Measurements from ENCODE around the gene NBEAL1.
A peak's percentile ranks its signal among the peaks of the same experiment; 100 is the strongest.
"Not testable (repeated sequence)": the region's sequence is repeated elsewhere in the genome, so short reads cannot be mapped to it uniquely, and the experiment has no call there.

The NBEAL1 gene

GRCh38 chr2:203061346-203061745, 46.7 kb downstream of the NBEAL1 start:
- peaks cover 31 to 54% (median 43%) of the 10 kb centered on the region in 5 donors for H3K36me3 ChIP-seq (ENCODE audit: control insufficient read depth in 5 of 5, insufficient read depth in 5 of 5, low read length in 5 of 5)
- H3K27me3 ChIP-seq (ENCODE audit: control insufficient read depth in 5 of 5, insufficient read depth in 4 of 5, low read length in 5 of 5): no peaks in the 10 kb centered on the region
- no peak overlapping the region for H3K27ac ChIP-seq (ENCODE audit: low read depth, low read length)

GRCh38 chr2:203062126-203062525, 47.5 kb downstream of the NBEAL1 start:
- Histone ChIP-seq H3K9me3 (ENCODE audit: control insufficient read depth in 5 of 5, low read length in 5 of 5) (no peaks in the 10 kb centered on the region), H3K36me3 (ENCODE audit: control insufficient read depth in 5 of 5, insufficient read depth in 5 of 5, low read length in 5 of 5) (peaks cover 31 to 52% (median 43%) of the 10 kb centered on the region in 5 donors), H3K4me1 (ENCODE audit: control insufficient read depth in 5 of 5, insufficient read depth in 5 of 5, low read length in 5 of 5) (no peaks in the 10 kb centered on the region), H3K9ac (ENCODE audit: low read length in 5 of 5) (no peak overlapping the region), H3K27ac (ENCODE audit: low read depth, low read length) (no peak overlapping the region), H3K4me3 (ENCODE audit: low read depth in 1 of 5, low read length in 5 of 5) (no peak overlapping the region), H3K27me3 (ENCODE audit: control insufficient read depth in 5 of 5, insufficient read depth in 4 of 5, low read length in 5 of 5) (no peaks in the 10 kb centered on the region)

More at GRCh38 chr2:203061346-203061745, 46.7 kb downstream of the NBEAL1 start:
- H3K4me3 ChIP-seq (ENCODE audit: low read depth in 1 of 5, low read length in 5 of 5): no peak overlapping the region
- H3K4me1 ChIP-seq (ENCODE audit: control insufficient read depth in 5 of 5, insufficient read depth in 5 of 5, low read length in 5 of 5): no peaks in the 10 kb centered on the region
- no peaks in the 10 kb centered on the region for H3K9me3 ChIP-seq (ENCODE audit: control insufficient read depth in 5 of 5, low read length in 5 of 5)
- H3K9ac ChIP-seq (ENCODE audit: low read length in 5 of 5): no peak overlapping the region

- H3K27ac ChIP-seq (ENCODE audit: low read depth, low read length); H3K4me1 ChIP-seq (ENCODE audit: control insufficient read depth in 5 of 5, insufficient read depth in 5 of 5, low read length in 5 of 5); H3K9me3 ChIP-seq (ENCODE audit: control insufficient read depth in 5 of 5, low read length in 5 of 5); H3K27me3 ChIP-seq (ENCODE audit: control insufficient read depth in 5 of 5, insufficient read depth in 4 of 5, low read length in 5 of 5); H3K4me3 ChIP-seq (ENCODE audit: low read depth in 1 of 5, low read length in 5 of 5); H3K9ac ChIP-seq (ENCODE audit: low read length in 5 of 5): not testable (repeated sequence)
- H3K36me3 ChIP-seq (ENCODE audit: control insufficient read depth in 5 of 5, insufficient read depth in 5 of 5, low read length in 5 of 5): peaks cover 28 to 46% (median 35%) of the 10 kb centered on the region in 5 donors
Measured at GRCh38 chr2:203066519-203067091, 51.9 kb downstream of the NBEAL1 start.

GRCh38 chr2:203070701-203071100, 56.0 kb downstream of the NBEAL1 start:
- H3K9ac ChIP-seq (ENCODE audit: low read length in 5 of 5): no peak overlapping the region
- H3K27ac ChIP-seq (ENCODE audit: low read depth, low read length): no peak overlapping the region
- no peaks in the 10 kb centered on the region for H3K27me3 ChIP-seq (ENCODE audit: control insufficient read depth in 5 of 5, insufficient read depth in 4 of 5, low read length in 5 of 5)
- H3K4me3 ChIP-seq (ENCODE audit: low read depth in 1 of 5, low read length in 5 of 5): no peak overlapping the region
- peaks cover 0 to 6% (median 5%) of the 10 kb centered on the region in 5 donors for H3K9me3 ChIP-seq (ENCODE audit: control insufficient read depth in 5 of 5, low read length in 5 of 5)
- no peaks in the 10 kb centered on the region for H3K4me1 ChIP-seq (ENCODE audit: control insufficient read depth in 5 of 5, insufficient read depth in 5 of 5, low read length in 5 of 5)
- H3K36me3 ChIP-seq (ENCODE audit: control insufficient read depth in 5 of 5, insufficient read depth in 5 of 5, low read length in 5 of 5): peaks cover 27 to 40% (median 34%) of the 10 kb centered on the region in 5 donors

- Histone ChIP-seq H3K27me3 (ENCODE audit: control insufficient read depth in 5 of 5, insufficient read depth in 4 of 5, low read length in 5 of 5) (no peaks in the 10 kb centered on the region), H3K36me3 (ENCODE audit: control insufficient read depth in 5 of 5, insufficient read depth in 5 of 5, low read length in 5 of 5) (peaks cover 27 to 40% (median 34%) of the 10 kb centered on the region in 5 donors), H3K9ac (ENCODE audit: low read length in 5 of 5) (no peak overlapping the region), H3K4me3 (ENCODE audit: low read depth in 1 of 5, low read length in 5 of 5) (no peak overlapping the region), H3K27ac (ENCODE audit: low read depth, low read length) (no peak overlapping the region), H3K4me1 (ENCODE audit: control insufficient read depth in 5 of 5, insufficient read depth in 5 of 5, low read length in 5 of 5) (no peaks in the 10 kb centered on the region), H3K9me3 (ENCODE audit: control insufficient read depth in 5 of 5, low read length in 5 of 5) (peaks cover 0 to 6% (median 5%) of the 10 kb centered on the region in 5 donors)
Measured at GRCh38 chr2:203071148-203071547, 56.5 kb downstream of the NBEAL1 start.

GRCh38 chr2:203072371-203072770, 57.7 kb downstream of the NBEAL1 start:
- Histone ChIP-seq H3K36me3 (ENCODE audit: control insufficient read depth in 5 of 5, insufficient read depth in 5 of 5, low read length in 5 of 5) (peaks cover 27 to 40% (median 34%) of the 10 kb centered on the region in 5 donors), H3K4me3 (ENCODE audit: low read depth in 1 of 5, low read length in 5 of 5) (no peak overlapping the region), H3K4me1 (ENCODE audit: control insufficient read depth in 5 of 5, insufficient read depth in 5 of 5, low read length in 5 of 5) (peaks cover 0 to 2% (median 0%) of the 10 kb centered on the region in 5 donors), H3K27me3 (ENCODE audit: control insufficient read depth in 5 of 5, insufficient read depth in 4 of 5, low read length in 5 of 5) (no peaks in the 10 kb centered on the region), H3K27ac (ENCODE audit: low read depth, low read length) (no peak overlapping the region), H3K9me3 (ENCODE audit: control insufficient read depth in 5 of 5, low read length in 5 of 5) (peaks cover 0 to 6% (median 5%) of the 10 kb centered on the region in 5 donors), H3K9ac (ENCODE audit: low read length in 5 of 5) (no peak overlapping the region)

- H3K9ac ChIP-seq (ENCODE audit: low read length in 5 of 5): no peak overlapping the region
- H3K27me3 ChIP-seq (ENCODE audit: control insufficient read depth in 5 of 5, insufficient read depth in 4 of 5, low read length in 5 of 5): no peaks in the 10 kb centered on the region
- H3K27ac ChIP-seq (ENCODE audit: low read depth, low read length): no peak overlapping the region
- peaks cover 0 to 5% (median 3%) of the 10 kb centered on the region in 5 donors for H3K9me3 ChIP-seq (ENCODE audit: control insufficient read depth in 5 of 5, low read length in 5 of 5)
- H3K4me3 ChIP-seq (ENCODE audit: low read depth in 1 of 5, low read length in 5 of 5): no peak overlapping the region
- H3K36me3 ChIP-seq (ENCODE audit: control insufficient read depth in 5 of 5, insufficient read depth in 5 of 5, low read length in 5 of 5): peaks cover 12 to 24% (median 17%) of the 10 kb centered on the region in 5 donors
- H3K4me1 ChIP-seq (ENCODE audit: control insufficient read depth in 5 of 5, insufficient read depth in 5 of 5, low read length in 5 of 5): peaks cover 0 to 2% (median 0%) of the 10 kb centered on the region in 5 donors
Measured at GRCh38 chr2:203077451-203077850, 62.8 kb downstream of the NBEAL1 start.

GRCh38 chr2:203080447-203081045, 65.9 kb downstream of the NBEAL1 start:
- Histone ChIP-seq H3K4me1 (ENCODE audit: control insufficient read depth in 5 of 5, insufficient read depth in 5 of 5, low read length in 5 of 5) (peaks cover 0 to 9% (median 0%) of the 10 kb centered on the region in 5 donors), H3K27ac (ENCODE audit: low read depth, low read length) (no peak overlapping the region), H3K27me3 (ENCODE audit: control insufficient read depth in 5 of 5, insufficient read depth in 4 of 5, low read length in 5 of 5) (no peaks in the 10 kb centered on the region), H3K9me3 (ENCODE audit: control insufficient read depth in 5 of 5, low read length in 5 of 5) (no peaks in the 10 kb centered on the region), H3K4me3 (ENCODE audit: low read depth in 1 of 5, low read length in 5 of 5) (no peak overlapping the region), H3K9ac (ENCODE audit: low read length in 5 of 5) (no peak overlapping the region), H3K36me3 (ENCODE audit: control insufficient read depth in 5 of 5, insufficient read depth in 5 of 5, low read length in 5 of 5) (peaks cover 12 to 32% (median 16%) of the 10 kb centered on the region in 5 donors)

- H3K4me3 ChIP-seq (ENCODE audit: low read depth in 1 of 5, low read length in 5 of 5): no peak overlapping the region
- H3K4me1 ChIP-seq (ENCODE audit: control insufficient read depth in 5 of 5, insufficient read depth in 5 of 5, low read length in 5 of 5): peaks cover 0 to 7% (median 0%) of the 10 kb centered on the region in 5 donors
- no peak overlapping the region for H3K9ac ChIP-seq (ENCODE audit: low read length in 5 of 5)
- H3K27ac ChIP-seq (ENCODE audit: low read depth, low read length): peak overlapping the region; percentile 14
- no peaks in the 10 kb centered on the region for H3K9me3 ChIP-seq (ENCODE audit: control insufficient read depth in 5 of 5, low read length in 5 of 5)
- H3K36me3 ChIP-seq (ENCODE audit: control insufficient read depth in 5 of 5, insufficient read depth in 5 of 5, low read length in 5 of 5): peaks cover 10 to 34% (median 18%) of the 10 kb centered on the region in 5 donors
- H3K27me3 ChIP-seq (ENCODE audit: control insufficient read depth in 5 of 5, insufficient read depth in 4 of 5, low read length in 5 of 5): no peaks in the 10 kb centered on the region
Measured at GRCh38 chr2:203083328-203083727, 68.7 kb downstream of the NBEAL1 start.

- not testable (repeated sequence) for H3K4me3 ChIP-seq (ENCODE audit: low read depth in 1 of 5, low read length in 5 of 5); H3K27me3 ChIP-seq (ENCODE audit: control insufficient read depth in 5 of 5, insufficient read depth in 4 of 5, low read length in 5 of 5); H3K9me3 ChIP-seq (ENCODE audit: control insufficient read depth in 5 of 5, low read length in 5 of 5); H3K27ac ChIP-seq (ENCODE audit: low read depth, low read length); H3K4me1 ChIP-seq (ENCODE audit: control insufficient read depth in 5 of 5, insufficient read depth in 5 of 5, low read length in 5 of 5); H3K9ac ChIP-seq (ENCODE audit: low read length in 5 of 5)
- peaks cover 3 to 31% (median 22%) of the 10 kb centered on the region in 5 donors for H3K36me3 ChIP-seq (ENCODE audit: control insufficient read depth in 5 of 5, insufficient read depth in 5 of 5, low read length in 5 of 5)
Measured at GRCh38 chr2:203086381-203086780, 71.7 kb downstream of the NBEAL1 start.

Measured in subcutaneous abdominal adipose tissue (tissue), 5 donors.